Lower leg skin (tissue), 3 donors: ENCODE measurements around the gene RSPH1.

Experiments
- CTCF ChIP-seq, 3 donors: fragments of 450-650 bp; IDR thresholded peaks; one replicate each; pipeline ENCODE4 v1.5.1; 2016; ENCODE audit warnings: antibody characterized with exemption in 3 of 3, mild to moderate bottlenecking in 3 of 3, moderate library complexity in 2 of 3
- POLR2A ChIP-seq, 2 donors: fragments of 450-650 bp; IDR thresholded peaks; one replicate each; pipeline ENCODE4 v1.6.1; 2016 to 2017; ENCODE audit warnings: antibody characterized with exemption in 2 of 2, mild to moderate bottlenecking in 1 of 2, moderate library complexity in 1 of 2

GRCh38 chr21:42444745-42445059, 51.3 kb downstream of the RSPH1 start:
- TF ChIP-seq CTCF (IDR thresholded peaks at IDR 0.05) (no peak), POLR2A (IDR thresholded peaks at IDR 0.05) (no peak)
